Breast epithelium (tissue), 3 donors: ENCODE measurements around the gene NPHP4.

Experiments
- POLR2A ChIP-seq: fragments of 450-650 bp; IDR thresholded peaks from one replicate; pipeline ENCODE4 v1.6.1; 2016; ENCODE audit warnings: antibody characterized with exemption, mild to moderate bottlenecking, moderate library complexity
- POLR2AphosphoS5 ChIP-seq, 3 donors: sonication (generic); formaldehyde crosslinking; IDR thresholded peaks; one replicate each; pipeline ENCODE4 v1.6.1; 2017; ENCODE audit warnings: antibody characterized with exemption in 3 of 3
- TF ChIP-seq, protein P1 (sequence below), 3 donors: fragments of 450-650 bp; IDR thresholded peaks; one replicate each; pipeline ENCODE4 v1.5.1; 2016 to 2017; ENCODE audit warnings: antibody characterized with exemption in 3 of 3, mild to moderate bottlenecking in 3 of 3, moderate library complexity in 3 of 3

DNA sequence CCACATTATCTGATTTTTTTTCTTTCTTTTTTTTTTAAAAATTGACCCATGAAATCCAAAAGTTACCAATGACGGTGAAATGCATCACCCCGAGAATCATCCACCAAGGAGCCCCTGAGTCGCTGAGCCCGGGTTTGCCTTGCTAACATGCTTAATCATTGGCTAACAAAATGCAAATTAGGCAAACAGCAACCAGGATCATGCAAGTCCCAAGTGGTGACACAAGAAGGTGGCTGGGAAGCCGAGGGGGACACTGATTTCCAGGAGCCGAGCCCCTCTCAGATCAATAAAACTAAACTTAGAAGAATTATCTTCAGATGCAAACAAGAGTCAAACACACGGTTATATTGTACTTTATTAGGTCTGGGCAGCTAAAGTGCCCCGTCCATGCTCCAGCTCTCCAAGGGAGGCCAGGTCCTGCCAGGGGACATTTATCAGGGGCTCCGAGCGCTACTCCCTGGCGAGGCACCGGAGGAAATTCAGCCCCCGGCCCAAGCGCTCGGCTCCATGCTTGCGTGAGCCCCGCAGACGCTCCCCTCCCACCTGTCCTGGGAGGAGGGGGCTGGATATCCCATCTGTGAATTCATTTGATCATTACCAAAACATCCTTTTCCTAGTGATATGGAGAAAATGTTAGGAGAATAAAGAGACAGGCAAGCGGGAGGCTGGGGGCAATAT is 154.1 kb downstream of the NPHP4 start:
- TF ChIP-seq POLR2A (no peak), POLR2AphosphoS5 (IDR thresholded peaks at IDR 0.05) (no peak)
- TF ChIP-seq, protein P1, sequence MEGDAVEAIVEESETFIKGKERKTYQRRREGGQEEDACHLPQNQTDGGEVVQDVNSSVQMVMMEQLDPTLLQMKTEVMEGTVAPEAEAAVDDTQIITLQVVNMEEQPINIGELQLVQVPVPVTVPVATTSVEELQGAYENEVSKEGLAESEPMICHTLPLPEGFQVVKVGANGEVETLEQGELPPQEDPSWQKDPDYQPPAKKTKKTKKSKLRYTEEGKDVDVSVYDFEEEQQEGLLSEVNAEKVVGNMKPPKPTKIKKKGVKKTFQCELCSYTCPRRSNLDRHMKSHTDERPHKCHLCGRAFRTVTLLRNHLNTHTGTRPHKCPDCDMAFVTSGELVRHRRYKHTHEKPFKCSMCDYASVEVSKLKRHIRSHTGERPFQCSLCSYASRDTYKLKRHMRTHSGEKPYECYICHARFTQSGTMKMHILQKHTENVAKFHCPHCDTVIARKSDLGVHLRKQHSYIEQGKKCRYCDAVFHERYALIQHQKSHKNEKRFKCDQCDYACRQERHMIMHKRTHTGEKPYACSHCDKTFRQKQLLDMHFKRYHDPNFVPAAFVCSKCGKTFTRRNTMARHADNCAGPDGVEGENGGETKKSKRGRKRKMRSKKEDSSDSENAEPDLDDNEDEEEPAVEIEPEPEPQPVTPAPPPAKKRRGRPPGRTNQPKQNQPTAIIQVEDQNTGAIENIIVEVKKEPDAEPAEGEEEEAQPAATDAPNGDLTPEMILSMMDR (IDR thresholded peaks at IDR 0.05) = no peak
